MM.1S (cell line): ENCODE data around the gene SHROOM3.

Experiments used
- DNase-seq: peaks from one replicate; pipeline ENCODE4 v3.0.0-alpha.2; 2015
- H2AFZ ChIP-seq: fragments of 300-600 bp; sonication (generic); 2 replicates; pipeline ENCODE4 v1.6.0; 2016; ENCODE audit warnings: antibody characterized with exemption, low read length
- H3F3A ChIP-seq: fragments of 300-600 bp; sonication (generic); 2 replicates; pipeline ENCODE4 v1.6.1; 2016; ENCODE audit warnings: mild to moderate bottlenecking, antibody characterized with exemption, low read length, moderate library complexity, mixed read lengths; ENCODE audit not compliant: insufficient read depth
- H3K27ac ChIP-seq: fragments of 300-600 bp; sonication (generic); 2 replicates; pipeline ENCODE4 v1.5.1; 2016; ENCODE audit warnings: mild to moderate bottlenecking, low read length
- H3K27me3 ChIP-seq: fragments of 300-600 bp; sonication (generic); replicated peaks from 2 replicates; pipeline ENCODE4 v1.6.0; 2016; ENCODE audit warnings: low read length; ENCODE audit not compliant: insufficient read depth
- H3K36me3 ChIP-seq: fragments of 300-600 bp; sonication (generic); replicated peaks from 2 replicates; pipeline ENCODE4 v1.6.1; 2016; ENCODE audit warnings: mild to moderate bottlenecking, low read length, mixed read lengths; ENCODE audit not compliant: insufficient read depth
- H3K4me1 ChIP-seq: fragments of 300-600 bp; sonication (generic); 2 replicates; pipeline ENCODE4 v1.6.1; 2016; ENCODE audit warnings: low read length, mixed read lengths
- H3K4me2 ChIP-seq: fragments of 300-600 bp; sonication (generic); 2 replicates; pipeline ENCODE4 v1.6.0; 2016; ENCODE audit warnings: low read depth, low read length
- H3K4me3 ChIP-seq: fragments of 300-600 bp; sonication (generic); 2 replicates; pipeline ENCODE4 v1.5.1; 2016; ENCODE audit warnings: low read length, mixed read lengths
- H3K79me2 ChIP-seq: fragments of 300-600 bp; sonication (generic); 2 replicates; pipeline ENCODE4 v1.6.1; 2016; ENCODE audit warnings: mixed run types, low read length, mixed read lengths
- H3K9ac ChIP-seq: fragments of 300-600 bp; sonication (generic); 2 replicates; pipeline ENCODE4 v1.6.1; 2016; ENCODE audit warnings: low read length, mixed read lengths
- H3K9me2 ChIP-seq: fragments of 300-600 bp; sonication (generic); replicated peaks from 2 replicates; pipeline ENCODE4 v1.6.1; 2016; ENCODE audit warnings: mild to moderate bottlenecking, low read length, mixed read lengths; ENCODE audit not compliant: insufficient read depth
- H3K9me3 ChIP-seq: fragments of 300-600 bp; sonication (generic); replicated peaks from 2 replicates; pipeline ENCODE4 v1.6.1; 2016; ENCODE audit warnings: mild to moderate bottlenecking, low read length, mixed read lengths; ENCODE audit not compliant: insufficient read depth
- H4K20me1 ChIP-seq: fragments of 300-600 bp; sonication (generic); 2 replicates; pipeline ENCODE4 v1.6.1; 2016; ENCODE audit warnings: mild to moderate bottlenecking, low read length, moderate library complexity, mixed read lengths; ENCODE audit not compliant: insufficient read depth
- EZH2 ChIP-seq: fragments of 300-600 bp; sonication (generic); optimal IDR thresholded peaks from 2 replicates; pipeline ENCODE3; 2017; ENCODE audit warnings: low read depth, mild to moderate bottlenecking, antibody characterized with exemption, low read length, mixed read lengths
- EZH2phosphoT487 ChIP-seq: fragments of 300-600 bp; sonication (generic); IDR thresholded peaks from 2 replicates; pipeline ENCODE4 v1.6.1; 2018; ENCODE audit warnings: antibody characterized with exemption, low read length
- TF ChIP-seq, protein P1 (sequence below): fragments of 300-600 bp; sonication (generic); IDR thresholded peaks from 2 replicates; pipeline ENCODE4 v1.5.1; 2016; ENCODE audit warnings: antibody characterized with exemption, low read length, mixed read lengths

The SHROOM3 gene

DNA sequence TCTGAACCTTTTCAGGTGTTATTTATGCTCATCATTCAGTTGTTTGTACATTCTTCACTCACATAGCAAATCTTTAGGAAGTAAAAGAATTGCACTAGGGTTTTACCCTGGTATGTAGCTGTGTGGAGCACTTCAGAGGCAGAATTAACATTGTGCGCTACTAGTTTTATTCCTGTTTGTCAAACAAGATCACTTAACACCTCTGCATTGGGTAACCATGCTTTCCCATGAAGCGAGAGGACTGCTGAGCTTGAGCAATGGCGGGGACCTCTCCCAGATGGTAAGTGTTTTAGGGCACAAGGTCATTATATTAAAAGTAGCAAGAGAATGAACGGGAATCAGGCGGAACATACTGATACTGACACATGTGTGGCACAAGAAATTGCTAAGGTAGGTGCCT is 59.2 kb downstream of the SHROOM3 start:
- H3F3A ChIP-seq: no peaks in the 10 kb centered on the region
- no peak overlapping the region for H2AFZ ChIP-seq
- no peak overlapping the region for H3K4me2 ChIP-seq
- TF ChIP-seq, protein P1, sequence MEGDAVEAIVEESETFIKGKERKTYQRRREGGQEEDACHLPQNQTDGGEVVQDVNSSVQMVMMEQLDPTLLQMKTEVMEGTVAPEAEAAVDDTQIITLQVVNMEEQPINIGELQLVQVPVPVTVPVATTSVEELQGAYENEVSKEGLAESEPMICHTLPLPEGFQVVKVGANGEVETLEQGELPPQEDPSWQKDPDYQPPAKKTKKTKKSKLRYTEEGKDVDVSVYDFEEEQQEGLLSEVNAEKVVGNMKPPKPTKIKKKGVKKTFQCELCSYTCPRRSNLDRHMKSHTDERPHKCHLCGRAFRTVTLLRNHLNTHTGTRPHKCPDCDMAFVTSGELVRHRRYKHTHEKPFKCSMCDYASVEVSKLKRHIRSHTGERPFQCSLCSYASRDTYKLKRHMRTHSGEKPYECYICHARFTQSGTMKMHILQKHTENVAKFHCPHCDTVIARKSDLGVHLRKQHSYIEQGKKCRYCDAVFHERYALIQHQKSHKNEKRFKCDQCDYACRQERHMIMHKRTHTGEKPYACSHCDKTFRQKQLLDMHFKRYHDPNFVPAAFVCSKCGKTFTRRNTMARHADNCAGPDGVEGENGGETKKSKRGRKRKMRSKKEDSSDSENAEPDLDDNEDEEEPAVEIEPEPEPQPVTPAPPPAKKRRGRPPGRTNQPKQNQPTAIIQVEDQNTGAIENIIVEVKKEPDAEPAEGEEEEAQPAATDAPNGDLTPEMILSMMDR: no peak
- TF ChIP-seq EZH2phosphoT487 (no peak), EZH2 (no peak)
- no peaks in the 10 kb centered on the region for H3K27me3 ChIP-seq
- no peaks in the 10 kb centered on the region for H3K9me3 ChIP-seq
- no peak overlapping the region for H3K4me3 ChIP-seq
- no peaks in the 10 kb centered on the region for H3K79me2 ChIP-seq
- no peak for DNase-seq
- H3K4me1 ChIP-seq: peaks cover 8% of the 10 kb centered on the region; the same call in 1 of the 2 replicates
- no peaks in the 10 kb centered on the region for H4K20me1 ChIP-seq
- H3K36me3 ChIP-seq: no peaks in the 10 kb centered on the region
- H3K9me2 ChIP-seq: no peaks in the 10 kb centered on the region
- H3K9ac ChIP-seq: no peak overlapping the region
- no peak overlapping the region for H3K27ac ChIP-seq

DNA sequence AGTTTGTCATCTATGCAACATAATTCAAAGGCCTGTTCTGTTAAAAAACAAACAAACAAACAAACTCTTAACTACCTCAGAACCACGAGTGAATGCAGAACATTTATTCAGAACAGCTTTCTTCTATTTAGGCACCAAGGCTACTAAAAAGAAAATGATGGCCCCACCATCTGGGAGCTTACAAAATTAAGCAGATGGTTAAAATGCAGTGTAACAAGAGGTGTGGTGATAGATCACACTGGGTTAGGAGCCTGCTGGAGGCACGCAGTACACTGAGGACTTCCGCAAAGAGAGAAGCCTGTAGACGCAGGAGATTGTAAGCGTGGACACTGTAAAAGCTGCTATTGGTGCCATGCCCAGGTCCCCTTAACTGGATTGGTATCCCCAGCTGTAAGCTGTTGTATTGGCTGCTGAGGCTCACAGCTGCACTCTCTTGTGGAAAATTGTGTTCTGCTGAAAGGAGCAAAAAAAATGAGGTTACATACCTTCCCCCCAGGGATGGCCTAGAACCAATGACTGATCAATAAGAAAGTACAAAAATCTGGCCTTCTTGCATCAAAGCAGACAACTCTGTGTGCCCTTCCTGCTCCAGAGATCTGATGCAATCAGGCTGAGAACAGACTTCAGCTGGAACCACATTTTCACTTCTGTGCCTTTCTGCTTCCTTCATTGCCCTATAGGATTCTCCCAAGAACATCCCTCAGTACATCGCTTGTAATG is 60.0 kb downstream of the SHROOM3 start:
- H3K4me1 ChIP-seq: no peaks in the 10 kb centered on the region
- H3K9ac ChIP-seq: no peak overlapping the region
- H2AFZ ChIP-seq: no peak overlapping the region
- H3K4me2 ChIP-seq: no peak overlapping the region
- H3K27ac ChIP-seq: no peak overlapping the region
- H3K4me3 ChIP-seq: no peak overlapping the region
- no peaks in the 10 kb centered on the region for H3K9me3 ChIP-seq
- H3K36me3 ChIP-seq: no peaks in the 10 kb centered on the region
- no peaks in the 10 kb centered on the region for H3K9me2 ChIP-seq
- DNase-seq: no peak
- no peaks in the 10 kb centered on the region for H3K27me3 ChIP-seq
- TF ChIP-seq, protein P1: no peak
- no peak for TF ChIP-seq EZH2phosphoT487
- no peak for TF ChIP-seq EZH2
- no peaks in the 10 kb centered on the region for H4K20me1 ChIP-seq
- no peaks in the 10 kb centered on the region for H3F3A ChIP-seq
- H3K79me2 ChIP-seq: no peaks in the 10 kb centered on the region

DNA sequence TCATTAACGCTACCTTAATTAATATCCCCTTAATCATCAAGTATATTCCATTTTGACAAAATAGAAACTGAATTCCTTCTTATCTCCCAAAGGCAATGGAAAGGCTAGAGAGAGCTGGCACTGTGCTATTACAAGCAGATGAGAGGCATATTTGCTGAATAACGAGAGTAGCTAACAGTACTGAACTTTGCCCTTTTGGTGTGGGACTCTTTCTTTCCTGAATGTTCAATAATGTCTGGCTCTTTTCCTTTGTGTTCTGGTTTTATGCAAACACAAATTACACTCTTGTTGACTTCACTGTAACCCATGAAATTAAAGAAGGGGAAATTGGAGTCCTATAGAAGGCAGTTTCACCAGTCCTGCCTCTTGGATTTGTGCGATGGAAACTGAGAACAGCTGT is 63.5 kb downstream of the SHROOM3 start:
- no peak overlapping the region for H3K4me2 ChIP-seq
- H3K4me1 ChIP-seq: no peaks in the 10 kb centered on the region
- no peak overlapping the region for H3K9ac ChIP-seq
- no peaks in the 10 kb centered on the region for H3F3A ChIP-seq
- H3K4me3 ChIP-seq: no peak overlapping the region
- no peaks in the 10 kb centered on the region for H3K27me3 ChIP-seq
- no peaks in the 10 kb centered on the region for H3K9me3 ChIP-seq
- no peak for TF ChIP-seq EZH2
- no peak for TF ChIP-seq EZH2phosphoT487
- TF ChIP-seq, protein P1: no peak
- H3K27ac ChIP-seq: no peak overlapping the region
- no peaks in the 10 kb centered on the region for H3K9me2 ChIP-seq
- H3K36me3 ChIP-seq: no peaks in the 10 kb centered on the region
- H3K79me2 ChIP-seq: no peaks in the 10 kb centered on the region
- no peaks in the 10 kb centered on the region for H4K20me1 ChIP-seq
- no peak overlapping the region for H2AFZ ChIP-seq
- no peak for DNase-seq
